ENCODE results near the gene TMEM50B.
"Not testable (repeated sequence)": the region's sequence is repeated elsewhere in the genome, so short reads cannot be mapped to it uniquely, and the experiment has no call there.

Gene TMEM50B

GRCh38 chr21:33479679-33480480 lies at the start of gene TMEM50B:
TSS of gene TMEM50B (minus strand) at chr21:33479974. CDS start at chr21:33468885, 11,089 bp downstream.
- DNase-seq = peak; percentile 97

DNA sequence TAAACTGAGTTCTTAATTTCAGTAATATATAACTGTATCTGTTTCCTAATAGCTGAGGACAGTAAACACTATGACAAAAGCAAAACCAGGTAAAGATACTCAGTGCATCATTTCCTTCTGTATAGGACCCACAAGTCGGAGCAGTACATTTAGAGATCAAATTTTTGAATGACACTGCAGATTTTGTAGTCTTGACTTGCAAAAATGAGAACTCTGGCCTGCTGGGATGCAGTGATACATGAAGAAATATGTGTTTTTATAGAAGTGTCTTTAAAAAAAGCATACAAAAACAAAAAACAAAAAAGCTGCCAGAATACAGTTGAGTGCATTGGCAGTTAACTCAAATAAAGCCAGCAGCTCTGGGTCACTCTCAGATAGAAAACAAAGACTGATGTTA lies 43.2 kb upstream of the TMEM50B start:
- DNase-seq = no peak

DNA sequence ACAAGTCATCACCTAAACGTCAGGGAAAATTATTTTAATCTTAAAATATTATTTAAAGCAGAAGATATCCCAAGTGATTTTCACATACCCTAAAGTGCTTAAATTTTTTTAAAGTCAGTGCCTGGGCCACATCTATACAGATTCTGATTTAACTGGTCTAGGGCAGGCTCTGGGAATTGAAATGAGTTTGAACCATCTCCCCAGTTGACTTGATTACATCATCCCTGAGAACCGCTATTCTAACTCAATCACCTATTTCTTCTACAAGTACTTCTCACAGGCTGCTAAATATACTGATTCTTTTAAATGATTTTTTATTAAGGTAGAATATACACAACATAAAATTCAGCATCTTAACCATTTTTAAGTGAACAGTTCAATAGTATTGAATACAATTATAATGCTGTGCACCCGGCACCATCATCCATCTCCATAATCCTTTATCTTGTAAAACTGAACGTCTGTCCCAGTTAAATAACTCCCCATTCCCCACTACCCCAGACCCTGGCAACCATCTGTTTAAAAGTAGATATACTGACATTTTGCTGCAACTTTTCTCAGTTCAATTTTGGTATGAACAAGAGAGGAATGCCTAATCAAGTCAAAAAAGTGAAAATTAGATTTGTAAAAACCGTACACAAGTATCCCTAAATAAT lies 42.7 kb upstream of the TMEM50B start:
- no peak for DNase-seq

GRCh38 chr21:33518899-33519298 lies 39.1 kb upstream of the TMEM50B start:
- DNase-seq = no peak

GRCh38 chr21:33514229-33514628 lies 34.5 kb upstream of the TMEM50B start:
- DNase-seq = no peak

DNA sequence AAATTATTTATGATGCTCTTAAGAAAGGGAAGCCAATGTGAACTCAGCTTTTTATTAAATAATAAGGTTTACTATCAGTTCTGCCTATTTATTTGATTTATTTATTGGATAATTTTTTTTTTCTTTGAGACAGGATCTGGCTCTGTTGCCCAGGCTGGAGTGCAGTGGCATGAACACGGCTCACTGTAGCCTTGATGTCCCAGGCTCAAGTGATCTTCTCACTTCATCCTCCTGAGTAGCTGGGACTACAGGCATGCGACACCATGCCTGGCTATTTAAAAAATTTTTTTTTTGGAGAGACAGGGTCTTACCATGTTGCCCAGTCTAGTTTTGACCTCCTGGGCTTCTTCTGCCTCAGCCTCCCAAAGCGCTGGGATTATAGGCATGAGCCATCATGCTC lies 32.7 kb upstream of the TMEM50B start:
- DNase-seq = no peak

- DNase-seq = no peak
These were observed 31.9 kb upstream of the TMEM50B start for GRCh38 chr21:33511639-33512038.

DNA sequence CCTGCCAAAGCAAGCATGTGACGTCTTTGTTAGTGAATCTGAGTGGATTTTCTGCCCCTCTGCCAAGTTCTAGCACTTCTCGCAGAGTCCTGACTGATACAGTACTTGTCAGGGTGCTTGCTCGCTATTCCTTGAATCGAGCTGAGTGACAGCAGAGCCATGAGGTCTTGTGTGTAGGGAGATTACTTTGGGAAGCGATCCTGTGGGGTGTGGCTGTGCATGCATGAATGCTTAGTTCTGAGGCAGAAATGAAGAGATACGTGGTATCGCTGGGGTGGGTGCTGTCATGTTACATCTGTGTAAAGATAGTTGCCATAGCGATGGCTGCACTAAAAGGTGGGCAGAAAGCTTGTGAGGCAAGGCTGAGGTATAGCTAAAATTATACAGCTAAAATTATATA lies 31.1 kb upstream of the TMEM50B start:
- DNase-seq = no peak

GRCh38 chr21:33507003-33507402 lies 27.2 kb upstream of the TMEM50B start:
- not testable (repeated sequence) for DNase-seq

GRCh38 chr21:33505833-33506232 lies 26.1 kb upstream of the TMEM50B start:
- DNase-seq = no peak

GRCh38 chr21:33496345-33496744 lies 16.6 kb upstream of the TMEM50B start:
- DNase-seq = no peak

GRCh38 chr21:33495743-33496142 lies 16.0 kb upstream of the TMEM50B start:
- DNase-seq = no peak

DNA sequence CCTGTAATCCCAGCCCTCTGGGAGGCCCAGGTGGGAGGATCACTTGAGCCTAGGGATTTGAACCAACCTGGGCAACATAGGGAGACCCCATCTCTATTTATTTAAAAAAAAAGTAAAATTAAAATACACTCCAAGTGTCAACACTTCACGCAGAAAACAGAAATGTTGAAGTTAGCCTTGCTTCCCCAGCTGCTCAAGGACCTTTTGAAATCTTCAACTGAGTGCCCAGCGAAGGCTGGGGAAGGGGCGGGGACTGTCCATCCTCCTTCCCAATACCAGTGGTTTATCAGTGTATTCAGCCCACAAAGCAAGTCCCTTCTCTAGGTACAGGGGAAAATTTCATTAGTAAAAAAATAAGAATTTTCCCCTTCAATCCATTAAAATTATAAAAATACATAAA lies 14.0 kb upstream of the TMEM50B start:
- no peak for DNase-seq

- no peak for DNase-seq
These were observed 12.8 kb upstream of the TMEM50B start for GRCh38 chr21:33492571-33492970.

DNA sequence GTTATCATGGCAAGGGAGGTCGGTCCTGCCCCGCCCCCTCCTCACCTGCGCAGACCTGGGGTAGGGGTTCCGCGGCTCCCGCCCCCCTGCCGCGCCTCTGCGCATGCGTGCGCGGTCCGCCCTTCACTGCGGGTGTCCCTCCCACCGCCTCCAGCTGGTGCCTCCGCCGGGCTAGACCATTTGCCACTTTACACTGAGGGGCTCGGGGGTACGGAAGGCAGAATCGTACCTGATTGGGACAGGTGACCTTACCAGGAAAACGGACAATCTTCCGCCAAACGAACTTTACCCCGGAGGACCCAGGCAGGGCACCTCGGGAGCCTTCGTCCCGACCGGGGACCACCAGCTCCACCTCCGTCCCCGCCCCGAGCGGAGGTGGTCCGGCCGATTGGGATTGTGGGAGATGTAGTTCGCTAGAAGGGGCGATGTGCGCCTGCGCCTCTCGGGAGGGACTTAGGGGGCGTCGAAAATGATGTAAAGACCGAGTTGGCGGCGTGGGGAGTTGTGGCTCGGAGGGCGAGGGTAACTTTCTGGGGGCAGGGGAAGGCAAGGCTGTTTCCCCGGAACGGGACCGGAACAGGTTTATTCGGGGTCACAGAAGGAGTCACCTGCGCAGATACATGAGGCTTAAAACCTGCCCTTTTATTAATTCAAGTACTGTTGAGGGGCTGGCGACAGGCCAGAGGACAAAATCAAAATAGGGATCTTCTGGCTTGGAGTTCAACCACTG lies 11.8 kb upstream of the TMEM50B start, which contains the start of gene DNAJC28:
DNAJC28 (minus strand) TSS at position 344 of the 730 bp plus-strand sequence. CDS start 2,323 bp downstream, outside the sequence.
- DNase-seq = peak; percentile 96

GRCh38 chr21:33490991-33491372 lies 11.2 kb upstream of the TMEM50B start:
- DNase-seq = no peak

- DNase-seq = no peak
These were observed 9.2 kb upstream of the TMEM50B start for GRCh38 chr21:33488936-33489335.

- DNase-seq = no peak
These were observed 8.2 kb upstream of the TMEM50B start for GRCh38 chr21:33487996-33488395.

DNA sequence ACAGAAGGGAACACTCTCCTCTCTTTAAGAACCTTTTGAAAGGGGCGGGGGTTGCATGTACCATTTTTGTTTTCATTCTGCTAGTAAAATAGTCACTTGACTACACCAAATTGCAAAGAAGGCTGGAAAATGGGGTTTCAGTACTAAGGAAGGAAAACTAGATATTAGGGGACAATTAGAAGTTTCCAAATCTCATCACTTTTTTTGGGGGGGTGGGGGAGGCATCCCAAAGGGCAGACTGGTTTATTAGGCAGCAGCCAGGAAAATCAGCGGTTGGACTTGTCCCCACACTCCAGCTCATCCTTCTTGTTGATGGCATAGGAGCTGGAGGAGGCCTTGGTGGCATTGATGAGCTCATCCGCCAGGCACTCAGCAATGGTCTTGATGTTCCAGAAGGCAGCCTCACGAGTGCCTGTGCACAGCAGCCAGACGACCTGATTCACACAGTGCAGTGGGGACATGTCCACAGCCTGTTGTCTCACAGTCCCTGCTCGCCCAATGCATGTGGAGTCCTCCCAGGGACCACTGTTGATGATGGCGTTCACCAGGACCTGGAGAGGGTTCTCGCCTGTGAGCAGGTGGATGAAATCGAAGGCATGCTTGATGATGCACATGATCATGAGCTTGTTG lies 1.7 kb upstream of the TMEM50B start:
- DNase-seq = no peak

GRCh38 chr21:33480481-33481103 lies 818 bp upstream of the TMEM50B start:
- no peak for DNase-seq

DNA sequence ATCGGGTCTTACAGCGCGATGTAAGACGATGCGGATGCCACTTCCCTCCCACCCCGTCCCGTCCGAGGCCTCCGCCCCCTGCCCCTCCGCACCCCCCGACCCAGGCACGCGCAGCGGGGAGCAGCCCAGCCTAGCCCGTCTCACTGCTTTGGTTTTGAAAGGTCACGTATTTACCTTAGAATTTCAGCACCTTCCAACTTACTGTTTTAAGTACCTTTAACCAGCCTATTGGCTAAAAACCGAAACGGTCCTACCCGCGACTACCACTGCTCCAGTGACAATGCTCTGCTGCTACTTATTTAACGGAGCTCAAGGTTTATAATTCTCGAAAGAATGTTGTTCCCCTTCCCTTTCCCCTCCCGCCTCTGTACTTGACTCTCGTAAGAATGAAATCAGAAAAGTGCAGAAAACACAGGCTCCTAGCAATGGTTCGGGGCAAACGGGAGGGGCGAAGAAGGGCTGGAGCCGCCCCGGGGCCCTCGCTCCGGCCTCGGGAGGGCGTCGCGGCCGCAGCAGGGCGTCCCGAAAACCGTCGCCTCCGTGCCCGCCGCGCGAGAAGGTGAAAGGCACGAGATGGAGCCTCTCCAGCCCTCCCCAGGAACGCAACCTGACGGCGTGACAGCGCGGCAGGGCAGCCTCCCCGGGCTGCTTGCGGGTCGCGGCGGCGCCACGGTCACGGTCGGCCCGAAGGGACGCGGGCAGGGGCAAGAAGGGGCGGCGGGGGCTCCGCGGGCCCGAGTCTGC lies 667 bp downstream of the TMEM50B start:
- DNase-seq = peak; percentile 72

GRCh38 chr21:33478182-33478581 lies 1.6 kb downstream of the TMEM50B start:
- DNase-seq = no peak
